ENCODE measurements around the gene HINT3.

DNA sequence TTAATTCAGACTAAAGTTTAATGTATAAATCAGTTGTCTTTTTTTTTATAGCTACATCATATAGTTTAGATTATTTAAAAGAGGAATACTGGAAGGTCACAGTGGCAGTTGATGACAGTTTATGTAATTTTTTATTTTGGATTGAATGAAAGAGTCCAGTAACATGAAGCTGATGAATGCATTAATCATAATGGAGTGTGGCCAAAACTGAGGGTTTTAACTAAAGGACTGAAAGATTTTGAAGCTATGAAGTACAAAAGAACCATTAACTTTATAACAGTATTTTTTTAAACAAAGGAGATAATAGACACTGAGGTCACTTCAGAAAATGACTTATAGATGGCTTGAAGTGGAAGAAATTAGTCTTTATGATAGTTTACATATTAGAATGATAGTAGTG, 71.0 kb downstream of the HINT3 start:
- TF ChIP-seq, protein P1, sequence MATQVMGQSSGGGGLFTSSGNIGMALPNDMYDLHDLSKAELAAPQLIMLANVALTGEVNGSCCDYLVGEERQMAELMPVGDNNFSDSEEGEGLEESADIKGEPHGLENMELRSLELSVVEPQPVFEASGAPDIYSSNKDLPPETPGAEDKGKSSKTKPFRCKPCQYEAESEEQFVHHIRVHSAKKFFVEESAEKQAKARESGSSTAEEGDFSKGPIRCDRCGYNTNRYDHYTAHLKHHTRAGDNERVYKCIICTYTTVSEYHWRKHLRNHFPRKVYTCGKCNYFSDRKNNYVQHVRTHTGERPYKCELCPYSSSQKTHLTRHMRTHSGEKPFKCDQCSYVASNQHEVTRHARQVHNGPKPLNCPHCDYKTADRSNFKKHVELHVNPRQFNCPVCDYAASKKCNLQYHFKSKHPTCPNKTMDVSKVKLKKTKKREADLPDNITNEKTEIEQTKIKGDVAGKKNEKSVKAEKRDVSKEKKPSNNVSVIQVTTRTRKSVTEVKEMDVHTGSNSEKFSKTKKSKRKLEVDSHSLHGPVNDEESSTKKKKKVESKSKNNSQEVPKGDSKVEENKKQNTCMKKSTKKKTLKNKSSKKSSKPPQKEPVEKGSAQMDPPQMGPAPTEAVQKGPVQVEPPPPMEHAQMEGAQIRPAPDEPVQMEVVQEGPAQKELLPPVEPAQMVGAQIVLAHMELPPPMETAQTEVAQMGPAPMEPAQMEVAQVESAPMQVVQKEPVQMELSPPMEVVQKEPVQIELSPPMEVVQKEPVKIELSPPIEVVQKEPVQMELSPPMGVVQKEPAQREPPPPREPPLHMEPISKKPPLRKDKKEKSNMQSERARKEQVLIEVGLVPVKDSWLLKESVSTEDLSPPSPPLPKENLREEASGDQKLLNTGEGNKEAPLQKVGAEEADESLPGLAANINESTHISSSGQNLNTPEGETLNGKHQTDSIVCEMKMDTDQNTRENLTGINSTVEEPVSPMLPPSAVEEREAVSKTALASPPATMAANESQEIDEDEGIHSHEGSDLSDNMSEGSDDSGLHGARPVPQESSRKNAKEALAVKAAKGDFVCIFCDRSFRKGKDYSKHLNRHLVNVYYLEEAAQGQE (IDR thresholded peaks at IDR 0.05; ENCODE audit: unreplicated experiment): no peak
- TF ChIP-seq EZH2 (IDR thresholded peaks at IDR 0.05; ENCODE audit: low read depth, unreplicated experiment) (no peak), CTCF (conservative IDR thresholded peaks at IDR 0.05; ENCODE audit: low read depth in 2 of 2) (no peak), ZNF331 (CRISPR knock-in tag; IDR thresholded peaks at IDR 0.05; ENCODE audit: low read depth) (no peak), EZH2phosphoT487 (IDR thresholded peaks at IDR 0.05; ENCODE audit: unreplicated experiment) (no peak), POLR2AphosphoS5 (IDR thresholded peaks at IDR 0.05; ENCODE audit: low read depth) (no peak)

Data from GM23338 (cell line).